OCI-LY7 (cell line): Measurements from ENCODE around the gene USP24.

Experiments
- EZH2phosphoT487 ChIP-seq: fragments of 200-600 bp; sonication (generic); IDR thresholded peaks from 2 replicates; pipeline ENCODE4 v1.6.1; 2018; ENCODE audit warnings: low read depth, borderline replicate concordance, mild to moderate bottlenecking, mixed run types, antibody characterized with exemption, low read length, moderate library complexity, mixed read lengths
- TF ChIP-seq, protein P1 (sequence below): fragments of 200-600 bp; sonication (generic); conservative IDR thresholded peaks from 2 replicates; pipeline ENCODE4 v1.5.1; 2014; ENCODE audit warnings: mild to moderate bottlenecking, antibody characterized with exemption, low read length, moderate library complexity, mixed read lengths

DNA sequence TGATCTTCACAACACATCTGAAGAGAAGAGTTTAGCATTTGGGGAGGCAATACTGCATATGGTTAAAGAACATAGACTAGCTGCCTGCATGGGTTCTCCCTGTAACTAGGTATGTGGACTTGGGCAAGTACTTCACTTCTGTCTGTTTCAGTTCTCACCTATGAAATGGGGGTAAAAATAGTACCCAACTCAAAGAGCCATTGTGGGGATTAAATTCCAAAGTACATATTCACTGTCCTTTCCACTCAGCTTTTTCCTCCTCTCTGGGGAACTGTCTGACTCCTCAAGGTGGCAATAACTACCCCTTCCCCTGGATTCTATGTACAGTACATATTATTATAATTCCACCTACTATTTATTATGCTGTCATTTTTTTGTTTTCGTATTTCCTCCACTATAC is 44.7 kb downstream of the USP24 start:
- TF ChIP-seq, protein P1, sequence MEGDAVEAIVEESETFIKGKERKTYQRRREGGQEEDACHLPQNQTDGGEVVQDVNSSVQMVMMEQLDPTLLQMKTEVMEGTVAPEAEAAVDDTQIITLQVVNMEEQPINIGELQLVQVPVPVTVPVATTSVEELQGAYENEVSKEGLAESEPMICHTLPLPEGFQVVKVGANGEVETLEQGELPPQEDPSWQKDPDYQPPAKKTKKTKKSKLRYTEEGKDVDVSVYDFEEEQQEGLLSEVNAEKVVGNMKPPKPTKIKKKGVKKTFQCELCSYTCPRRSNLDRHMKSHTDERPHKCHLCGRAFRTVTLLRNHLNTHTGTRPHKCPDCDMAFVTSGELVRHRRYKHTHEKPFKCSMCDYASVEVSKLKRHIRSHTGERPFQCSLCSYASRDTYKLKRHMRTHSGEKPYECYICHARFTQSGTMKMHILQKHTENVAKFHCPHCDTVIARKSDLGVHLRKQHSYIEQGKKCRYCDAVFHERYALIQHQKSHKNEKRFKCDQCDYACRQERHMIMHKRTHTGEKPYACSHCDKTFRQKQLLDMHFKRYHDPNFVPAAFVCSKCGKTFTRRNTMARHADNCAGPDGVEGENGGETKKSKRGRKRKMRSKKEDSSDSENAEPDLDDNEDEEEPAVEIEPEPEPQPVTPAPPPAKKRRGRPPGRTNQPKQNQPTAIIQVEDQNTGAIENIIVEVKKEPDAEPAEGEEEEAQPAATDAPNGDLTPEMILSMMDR = no peak
- no peak for TF ChIP-seq EZH2phosphoT487
